Iris pigment epithelial cell (primary cell): ENCODE measurements around the gene CDO1.
"Not testable (repeated sequence)": the region's sequence is repeated elsewhere in the genome, so short reads cannot be mapped to it uniquely, and the experiment has no call there.

Experiments used
- DNase-seq: peaks from one replicate; pipeline ENCODE4 v3.0.0-alpha.2; 2011; ENCODE audit warnings: low read depth

CDO1 gene

DNA sequence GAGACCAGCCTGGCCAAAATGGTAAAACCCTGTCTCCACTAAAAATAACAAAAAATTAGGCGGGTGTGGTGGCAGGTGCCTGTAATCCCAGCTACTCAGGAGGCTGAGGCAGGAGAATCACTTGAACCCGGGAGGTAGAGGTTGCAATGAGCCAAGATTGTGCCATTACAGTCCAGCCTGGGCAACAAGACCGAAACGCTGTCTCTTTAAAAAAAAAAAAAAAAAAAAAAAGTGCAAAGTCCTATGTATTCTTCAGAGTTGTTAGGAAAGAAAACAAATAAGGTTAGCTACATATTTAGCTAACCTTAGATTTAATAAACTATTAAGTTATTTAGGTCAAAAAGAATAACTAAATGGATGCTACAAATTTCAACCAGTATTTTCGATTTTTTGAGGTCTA lies 13.5 kb upstream of the CDO1 start:
- DNase-seq, result no peak

DNA sequence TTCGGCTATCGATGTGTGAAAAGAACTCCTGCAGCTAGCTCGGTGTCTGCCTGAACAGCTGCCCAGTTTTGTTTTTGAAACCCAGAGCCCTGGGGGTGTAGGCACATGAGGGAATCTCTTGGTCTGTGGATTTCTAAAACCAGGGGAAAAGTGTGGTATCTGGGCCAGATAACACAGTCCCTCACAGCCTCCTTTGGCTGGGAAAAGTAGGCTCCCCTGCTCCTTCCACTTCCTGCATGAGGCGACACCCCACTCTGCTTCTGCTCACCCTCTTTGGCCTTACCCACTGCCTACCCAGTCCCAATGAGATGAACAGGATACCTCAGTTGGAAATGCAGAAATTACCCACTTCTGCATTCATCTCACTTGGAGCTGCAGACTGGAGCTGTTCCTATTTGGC lies 9.5 kb upstream of the CDO1 start:
- no peak for DNase-seq

DNA sequence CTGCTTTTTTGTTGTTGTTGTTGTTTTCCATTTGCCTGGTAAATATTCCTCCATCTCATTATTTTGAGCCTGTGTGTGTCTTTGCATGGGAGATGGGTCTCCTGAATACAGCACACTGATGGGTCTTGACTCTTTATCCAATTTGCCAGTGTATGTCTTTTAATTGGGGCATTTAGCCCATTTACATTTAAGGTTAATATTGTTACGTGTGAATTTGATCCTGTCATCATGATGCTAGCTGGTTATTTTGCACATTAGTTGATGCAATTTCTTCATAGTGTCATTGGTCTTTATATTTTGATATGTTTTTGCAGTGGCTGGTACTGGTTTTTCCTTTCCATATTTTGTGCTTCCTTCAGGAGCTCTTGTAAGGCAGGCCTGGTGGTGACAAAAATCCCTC lies 8.5 kb upstream of the CDO1 start:
- not testable (repeated sequence) for DNase-seq

DNA sequence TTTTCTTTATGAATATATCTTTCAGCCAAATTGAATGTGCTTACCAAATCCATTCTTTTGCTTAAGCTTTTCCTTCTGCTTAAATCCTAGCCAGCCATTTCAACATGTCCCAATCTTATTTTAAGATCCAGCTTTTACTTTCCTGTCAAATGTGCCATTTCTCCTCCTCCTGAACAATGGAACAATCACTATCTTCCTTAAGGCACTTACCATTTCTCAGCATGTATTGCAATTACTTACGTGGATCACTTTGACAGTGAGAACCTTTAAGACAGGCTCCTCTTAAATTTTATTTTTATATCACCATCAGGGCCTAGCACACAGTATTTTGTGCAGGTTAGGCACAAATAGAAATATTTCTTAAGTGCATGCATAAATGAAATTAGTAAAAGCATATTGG lies 4.4 kb upstream of the CDO1 start:
- no peak for DNase-seq

DNA sequence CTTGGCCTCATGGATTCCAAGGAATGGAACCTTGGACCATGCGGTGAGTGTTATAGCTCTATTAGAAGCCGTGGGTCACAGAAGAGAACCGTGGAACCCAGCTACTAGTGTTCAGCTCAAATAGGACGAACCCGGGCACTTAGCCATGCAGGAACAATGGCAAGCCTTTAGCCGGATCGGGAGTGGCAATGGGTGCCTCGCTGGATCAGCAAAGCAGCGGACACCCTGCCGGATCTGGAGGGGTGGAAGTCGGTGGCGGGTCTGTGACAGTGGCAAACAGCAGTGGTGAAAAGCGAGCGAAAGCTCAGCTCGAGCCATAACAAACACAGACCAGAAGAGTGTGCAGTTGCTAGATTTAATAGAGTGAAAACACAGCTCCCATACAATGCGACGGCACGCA lies 2.4 kb upstream of the CDO1 start:
- no peak for DNase-seq

DNA sequence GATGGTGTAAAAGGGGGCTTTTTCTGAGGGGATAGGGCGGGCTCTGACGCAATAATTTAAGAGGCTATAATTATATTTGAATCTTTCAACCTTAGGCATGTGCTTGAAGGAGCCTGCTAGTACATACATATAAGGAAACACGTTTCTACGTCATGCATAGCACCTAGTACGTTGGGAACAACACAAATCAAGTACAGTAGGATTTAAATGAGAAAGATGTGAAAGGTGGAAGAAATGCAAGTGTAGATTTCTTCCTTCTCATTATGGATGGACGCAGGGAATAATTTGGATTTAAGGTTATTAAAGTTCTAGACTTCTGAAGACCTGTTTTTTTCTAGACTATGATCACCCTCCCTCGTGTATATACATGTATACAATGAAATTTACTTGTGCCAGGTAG lies 927 bp upstream of the CDO1 start:
- no peak for DNase-seq

DNA sequence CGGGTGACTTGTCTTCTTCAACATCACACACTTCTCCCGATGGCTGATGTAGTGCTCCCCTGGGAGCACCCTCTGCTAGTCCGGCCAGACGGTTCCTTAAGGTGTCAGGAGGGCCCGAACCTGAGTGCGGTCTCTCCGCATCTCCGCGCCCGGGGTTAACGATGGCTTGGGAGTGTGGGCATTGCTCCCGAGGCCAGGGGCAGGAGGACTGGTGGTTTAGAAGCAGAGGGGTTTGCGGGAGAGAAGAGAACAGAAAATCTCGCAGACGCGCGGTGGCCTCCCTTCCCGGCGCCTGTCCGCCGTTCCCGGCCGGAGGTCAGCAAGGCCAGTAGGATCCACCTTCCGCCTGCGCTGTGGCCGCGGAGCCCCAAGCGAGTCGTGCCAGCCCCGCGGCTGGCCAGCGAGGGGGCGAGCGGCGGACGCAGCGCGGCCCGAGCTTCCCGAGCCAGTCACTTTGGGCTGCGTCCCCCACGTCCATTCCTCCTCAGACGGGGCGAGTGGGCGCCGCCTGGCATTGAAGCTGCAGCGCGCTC lies 700 bp downstream of the CDO1 start:
- no peak for DNase-seq

DNA sequence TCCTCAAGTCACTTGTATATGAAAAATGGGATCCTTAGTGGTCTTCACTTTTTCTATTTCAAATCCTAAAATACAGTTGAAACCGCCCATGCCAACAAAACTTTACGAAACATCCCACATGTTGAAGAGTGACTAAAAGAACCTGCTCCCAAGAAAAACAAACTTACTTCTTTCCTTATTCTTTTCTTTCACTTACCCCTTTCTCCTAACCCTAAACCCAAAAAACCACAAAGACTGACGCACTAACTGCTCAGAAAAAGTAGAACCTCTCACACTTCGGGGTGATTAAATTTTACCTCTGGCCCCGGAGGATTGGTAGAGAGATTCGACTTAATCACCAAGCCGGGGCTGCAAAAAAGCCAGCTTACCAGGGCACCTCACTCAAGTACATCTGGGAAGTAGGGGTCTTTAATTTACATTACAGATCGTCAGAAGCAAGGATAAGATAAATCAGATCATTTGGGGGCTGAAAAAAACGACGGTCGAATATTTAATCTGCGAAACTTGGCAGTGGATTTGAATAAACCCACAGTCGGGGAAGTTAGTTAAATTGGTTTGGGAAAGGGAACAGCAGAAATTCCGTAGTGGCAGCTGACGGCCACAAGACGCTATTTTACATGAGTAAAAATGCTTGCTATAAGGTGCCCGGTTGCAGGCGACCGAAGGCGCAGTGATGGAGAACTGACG lies 1.3 kb downstream of the CDO1 start:
- DNase-seq, result no peak

DNA sequence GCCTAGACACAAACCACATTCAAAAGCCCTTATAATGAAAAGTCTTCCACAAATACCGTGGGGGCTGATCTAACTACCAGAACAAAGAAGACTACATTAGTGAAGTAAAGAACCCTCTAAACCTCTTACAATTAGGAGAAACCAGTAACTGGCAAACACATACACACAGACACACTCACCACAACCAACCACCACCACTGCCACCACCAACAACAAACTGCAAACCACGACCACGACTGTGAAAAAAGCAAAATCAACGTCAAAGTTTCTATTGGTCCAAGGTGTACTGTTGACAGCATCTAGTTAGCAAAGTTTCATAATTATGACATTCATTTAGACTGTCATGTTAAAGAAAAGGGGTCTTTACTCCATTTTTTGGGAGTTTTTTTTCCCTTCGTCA lies 2.7 kb downstream of the CDO1 start:
- no peak for DNase-seq

DNA sequence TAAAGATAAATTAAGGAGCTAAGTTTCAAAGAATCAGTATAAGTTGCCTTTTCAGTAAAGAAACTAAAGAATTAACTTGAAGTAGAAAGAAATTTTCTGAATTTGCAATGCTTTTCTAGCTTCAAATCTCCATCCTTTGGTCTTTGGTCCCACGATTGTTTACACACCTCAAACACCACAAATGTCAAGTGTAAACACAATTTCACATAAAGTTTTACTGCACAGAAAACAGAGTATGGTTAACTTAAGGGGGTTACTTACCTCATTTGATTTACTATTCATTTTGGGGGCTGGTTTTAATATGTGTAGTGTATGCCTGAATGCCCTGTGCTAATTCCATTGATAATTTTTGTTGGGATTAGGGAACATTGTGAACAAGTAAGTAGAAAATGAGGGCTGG lies 4.1 kb downstream of the CDO1 start:
- DNase-seq, result no peak

DNA sequence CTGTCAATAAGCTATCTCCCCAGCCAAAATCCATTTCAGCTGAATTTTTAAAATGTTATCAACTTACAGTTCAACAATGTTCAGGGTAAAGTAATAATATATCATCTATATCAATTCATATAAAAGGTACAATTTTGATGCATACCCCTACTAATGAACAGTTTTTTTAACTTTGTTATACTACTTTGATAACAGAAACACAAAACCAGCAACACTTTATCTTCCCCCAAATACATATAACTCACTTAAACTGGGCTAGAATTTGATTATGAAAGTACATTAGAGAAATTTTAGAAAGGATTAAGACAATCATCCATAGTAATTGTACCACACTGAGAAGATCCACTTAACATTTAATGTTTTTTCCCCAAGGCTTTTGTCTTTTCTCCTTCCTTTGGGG lies 5.1 kb downstream of the CDO1 start:
- no peak for DNase-seq

DNA sequence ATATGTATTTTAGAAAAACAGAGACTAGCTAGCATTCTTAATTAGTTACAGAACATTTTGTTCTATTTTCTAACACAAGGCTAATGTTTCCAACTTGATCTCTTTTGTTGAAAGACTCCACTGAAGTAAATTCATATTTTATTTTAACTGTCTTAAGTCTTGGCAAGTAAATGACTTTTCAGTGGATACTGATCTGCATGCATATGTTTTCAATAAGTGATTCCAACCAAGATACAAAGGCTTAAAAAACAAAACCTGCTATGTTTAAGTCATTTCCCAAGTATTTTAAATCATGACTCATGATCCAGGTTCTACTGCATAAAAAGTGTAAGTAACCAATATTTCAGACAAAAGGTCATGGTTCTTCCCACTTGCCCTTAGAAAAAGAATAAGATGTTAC lies 5.7 kb downstream of the CDO1 start:
- DNase-seq, result peak; percentile 44

DNA sequence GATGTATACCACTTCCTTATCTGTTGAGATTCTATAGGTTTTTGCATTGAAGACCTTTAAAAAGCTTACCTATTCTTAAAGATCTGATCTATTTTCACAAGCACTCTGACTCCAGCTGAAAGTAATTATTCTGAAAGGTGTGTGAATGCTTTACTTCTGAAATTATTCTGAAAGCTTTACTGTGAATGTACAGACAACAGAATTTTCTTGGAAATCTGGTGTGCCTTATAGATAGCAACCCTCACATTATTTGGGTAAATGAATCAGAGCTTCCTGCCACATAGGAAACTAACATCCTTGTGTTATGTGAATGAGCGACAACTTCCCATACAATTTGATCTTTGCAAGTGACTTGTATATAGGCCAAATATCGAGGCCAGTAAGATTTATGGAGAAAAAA lies 6.5 kb downstream of the CDO1 start:
- DNase-seq, result no peak

DNA sequence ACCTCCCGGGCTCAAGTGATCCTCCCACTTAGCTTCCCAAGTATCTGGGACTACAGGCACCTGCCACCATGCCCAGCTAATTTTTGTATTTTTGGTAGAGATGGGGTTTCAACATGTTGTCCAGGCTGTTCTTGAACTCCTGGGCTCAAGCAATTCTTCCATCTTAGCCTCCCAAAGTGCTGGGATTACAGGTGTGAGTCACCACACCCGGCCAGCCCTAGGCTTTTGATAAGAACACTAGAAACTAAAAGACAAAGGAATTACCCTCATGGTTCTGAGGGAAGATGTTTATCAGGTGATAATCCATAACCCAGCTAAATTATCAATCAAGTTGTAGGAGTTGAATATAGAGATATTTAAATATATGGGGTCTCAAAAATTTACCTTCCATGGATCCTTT lies 8.4 kb downstream of the CDO1 start:
- not testable (repeated sequence) for DNase-seq

DNA sequence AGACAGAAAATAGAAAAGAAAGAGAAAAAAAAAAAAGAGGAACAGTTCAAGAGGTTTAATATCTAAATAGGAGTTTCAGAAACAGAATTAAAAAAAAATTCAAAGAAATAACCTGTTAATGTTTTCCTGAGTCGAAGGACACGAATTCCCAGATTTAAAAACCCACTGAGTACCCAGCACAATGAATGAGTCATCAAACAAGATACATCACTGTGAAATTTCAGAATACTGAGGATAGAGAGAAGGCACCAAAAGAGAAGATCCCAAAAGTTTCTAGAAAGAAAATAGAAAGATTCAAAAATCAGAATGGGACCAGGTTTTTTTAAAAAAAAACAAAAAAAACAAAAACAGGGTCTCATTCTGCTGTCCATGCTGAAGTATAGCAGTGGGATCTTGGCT lies 8.8 kb downstream of the CDO1 start:
- DNase-seq, result no peak

DNA sequence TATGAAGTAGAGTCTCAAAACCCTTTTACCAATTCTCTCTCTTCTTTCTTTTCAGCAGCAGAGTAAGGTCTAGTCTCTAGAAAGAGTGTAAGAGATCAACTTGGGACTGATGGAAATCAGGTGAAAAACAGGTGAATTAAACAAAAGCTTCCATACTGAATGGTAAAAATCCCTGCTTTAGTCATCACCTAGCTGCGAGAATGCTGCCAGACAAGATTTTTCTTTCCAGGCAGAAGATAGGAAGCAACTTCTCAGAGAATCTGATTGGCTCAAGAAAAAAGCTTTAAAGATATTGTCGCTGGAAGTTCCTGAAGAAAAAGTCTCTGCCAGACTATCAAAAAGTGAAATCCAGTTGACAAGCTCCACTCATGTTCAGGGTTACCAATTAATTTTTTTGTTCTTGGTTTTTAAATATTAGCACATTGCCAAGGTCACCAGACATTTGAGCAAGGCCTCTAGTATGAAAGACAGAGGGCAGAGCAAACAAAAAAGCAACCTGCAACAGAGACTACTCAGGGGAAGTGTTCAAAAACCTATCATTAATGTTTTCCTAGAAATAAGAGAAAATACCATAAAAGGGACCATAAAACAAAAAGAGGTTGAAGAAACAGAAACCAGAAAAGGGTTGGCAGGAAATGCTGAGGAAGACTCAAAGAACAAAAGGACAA lies 9.3 kb downstream of the CDO1 start:
- DNase-seq, result no peak

DNA sequence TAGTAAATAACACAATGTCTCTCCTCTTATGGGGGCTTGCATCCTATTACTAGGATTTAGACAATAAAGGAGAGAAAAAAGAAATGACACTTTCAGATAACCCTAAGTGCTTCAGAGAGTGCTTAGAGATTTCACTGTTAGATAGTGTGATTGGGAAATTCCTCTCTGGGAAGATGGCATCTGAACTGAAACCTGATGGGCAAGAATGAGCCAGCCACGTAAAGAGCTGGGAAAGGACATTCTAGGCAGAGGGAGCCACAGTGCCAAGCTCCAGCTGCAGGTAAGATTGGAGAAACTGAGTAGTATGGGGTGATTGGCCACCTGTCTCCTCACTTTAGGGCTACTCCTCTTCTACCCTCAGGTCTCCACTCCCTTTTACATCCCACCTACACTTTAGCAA lies 14.5 kb downstream of the CDO1 start:
- no peak for DNase-seq

DNA sequence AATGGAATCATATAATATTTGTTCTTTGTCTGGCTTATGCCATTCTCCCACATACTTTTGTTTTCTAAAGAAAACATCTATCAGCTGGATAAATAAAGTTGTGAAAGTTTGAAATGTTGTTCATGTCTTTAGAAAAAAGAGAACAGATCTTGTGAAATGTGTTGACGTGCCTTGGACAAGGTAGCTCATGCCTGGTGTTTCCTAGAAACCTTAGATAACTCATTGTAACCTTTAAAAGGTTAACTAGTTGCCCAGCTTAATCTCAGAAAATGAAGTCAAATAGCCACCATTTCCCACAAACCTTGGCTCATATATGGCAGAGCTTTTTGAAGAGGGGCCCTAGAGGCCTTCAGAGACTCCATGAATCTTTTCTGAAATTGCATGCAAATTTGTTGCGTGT lies 15.3 kb downstream of the CDO1 start:
- no peak for DNase-seq

DNA sequence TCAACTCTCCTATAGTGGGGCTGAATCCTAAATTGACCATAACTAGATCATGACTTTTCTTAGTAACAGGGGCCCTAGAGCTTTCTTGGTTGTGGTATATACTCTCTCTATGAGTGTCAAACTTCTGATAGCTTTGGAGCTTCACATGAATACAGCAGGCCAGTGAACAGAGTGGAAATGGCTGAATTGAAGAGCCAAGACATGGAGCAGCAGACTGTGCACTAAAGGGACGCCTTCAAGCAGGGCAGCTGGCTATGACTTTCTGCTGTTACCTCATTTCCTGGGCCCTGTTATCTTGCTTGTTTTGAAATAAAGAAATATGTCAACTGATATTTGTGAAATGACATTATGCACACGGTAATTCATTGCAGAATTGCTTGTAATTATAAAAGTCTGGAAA lies 16.4 kb downstream of the CDO1 start:
- no peak for DNase-seq

DNA sequence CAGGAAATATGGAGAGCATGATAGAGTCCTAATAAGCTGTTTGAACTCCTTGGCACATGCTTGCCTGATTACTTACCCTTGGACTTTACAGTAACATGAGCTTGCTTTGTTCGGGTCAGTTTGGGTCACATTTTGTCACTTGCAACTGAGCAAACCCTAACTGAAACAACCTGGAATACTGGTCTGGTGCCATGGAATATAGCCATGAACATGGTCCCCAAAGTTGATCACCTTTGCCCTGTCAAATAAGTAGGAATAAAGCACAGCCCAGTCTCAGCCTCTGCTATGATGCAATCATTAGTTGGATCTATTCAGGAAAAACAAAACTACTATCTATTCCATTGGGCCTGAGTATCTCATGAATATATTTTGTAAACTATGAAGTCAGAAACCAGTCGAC lies 18.2 kb downstream of the CDO1 start:
- no peak for DNase-seq

DNA sequence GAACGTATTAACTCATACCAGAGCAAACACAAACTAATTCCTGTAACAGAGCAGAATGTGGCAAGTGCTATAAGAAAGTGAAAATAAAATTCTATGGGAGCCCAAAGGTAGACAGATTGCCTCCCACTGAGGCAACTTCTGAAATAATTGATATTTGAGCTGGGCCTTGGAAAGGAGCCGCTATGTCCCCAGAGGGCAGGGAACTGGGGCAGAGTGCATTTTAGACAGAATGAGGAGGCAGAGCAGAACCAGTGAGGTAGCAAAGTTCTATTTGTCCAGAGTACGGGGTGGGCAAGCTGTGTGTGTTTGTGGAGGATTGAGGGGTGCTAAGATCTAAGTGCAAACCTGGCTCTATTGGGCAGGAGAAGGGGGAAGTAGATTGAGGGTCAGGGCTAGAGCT lies 19.8 kb downstream of the CDO1 start:
- no peak for DNase-seq

DNA sequence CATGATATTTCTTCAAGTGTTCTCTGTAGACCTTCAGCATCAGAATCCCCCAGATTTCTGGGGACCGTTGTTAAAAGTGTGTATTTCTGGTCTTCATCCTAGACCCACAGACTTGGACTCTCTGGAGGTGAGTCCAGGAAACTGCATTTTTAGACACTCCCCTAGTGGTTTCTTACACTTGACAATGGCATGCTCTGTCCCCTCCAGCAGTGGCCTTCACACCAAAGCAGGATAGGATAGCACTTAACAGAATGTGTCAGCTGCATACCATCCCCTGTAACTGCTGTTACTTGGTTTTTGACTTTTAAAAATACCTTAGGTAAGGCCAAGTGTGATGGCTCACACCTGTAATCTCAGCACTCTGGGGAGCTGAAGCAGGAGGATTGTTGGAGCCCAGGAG lies 20.8 kb downstream of the CDO1 start:
- no peak for DNase-seq

DNA sequence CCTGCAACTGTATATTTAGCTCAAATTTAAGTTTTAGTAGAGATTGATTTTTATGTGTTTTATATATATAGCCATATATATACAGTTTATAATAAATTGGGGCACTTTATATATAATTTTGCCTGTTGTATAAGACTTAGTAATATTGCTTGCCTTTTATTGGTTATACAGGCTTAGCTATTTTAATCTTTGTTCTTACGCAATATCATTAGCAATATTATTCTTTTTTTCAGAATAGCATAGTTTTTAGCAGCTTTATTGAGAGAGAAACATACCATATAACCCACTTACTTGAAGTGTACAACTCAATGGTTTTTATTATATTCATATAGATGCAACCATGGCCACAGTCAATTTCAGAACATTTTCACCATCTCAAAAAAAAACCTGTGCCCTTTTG lies 28.0 kb downstream of the CDO1 start:
- DNase-seq, result no peak

DNA sequence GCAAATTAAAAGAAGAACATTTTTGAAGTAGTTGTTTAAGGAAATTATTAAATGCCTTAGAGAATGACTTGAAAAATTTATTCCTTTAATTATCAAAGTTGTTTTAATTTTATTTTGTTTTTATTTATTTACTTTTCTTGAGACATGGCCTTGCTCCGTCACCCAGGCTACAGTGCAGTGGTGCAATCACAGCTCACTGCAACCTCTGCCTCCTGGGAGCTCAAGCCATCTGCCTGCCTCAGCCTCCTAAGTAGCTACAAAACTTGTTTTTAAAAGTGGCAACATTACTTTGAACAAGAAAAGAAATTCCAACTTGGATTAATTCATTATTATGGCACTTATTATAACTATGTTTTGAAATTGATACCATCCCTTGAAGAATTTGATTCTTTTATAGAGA lies 29.0 kb downstream of the CDO1 start:
- DNase-seq, result no peak
